NCI-H748 (cell line): ENCODE results near the gene SLC5A3.

ENCODE experiments used
- DNase-seq: peaks from one replicate; lab custom pipeline; 2025; ENCODE audit not compliant: unreplicated experiment; lab: John Stamatoyannopoulos, UW

Gene SLC5A3

DNA sequence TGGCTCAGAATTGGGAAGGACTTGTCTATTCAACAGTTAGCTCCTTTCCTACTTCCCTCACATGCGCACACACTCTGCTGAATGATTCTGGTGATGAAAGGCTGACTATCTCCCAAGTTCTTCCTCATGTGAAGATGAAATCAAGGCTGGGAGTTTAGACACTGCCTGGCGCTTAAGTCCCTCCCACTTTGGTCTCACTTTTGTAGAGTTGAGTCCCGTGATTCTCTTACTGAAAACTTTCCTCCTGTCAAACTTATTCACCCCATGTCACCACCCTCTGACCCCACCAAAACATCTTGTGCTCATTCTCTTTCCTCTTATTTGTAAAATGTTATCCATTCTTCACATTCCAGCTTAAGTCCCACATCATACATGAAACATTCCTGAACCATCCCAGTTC lies 8.4 kb upstream of the SLC5A3 start:
- no peak for DNase-seq

GRCh38 chr21:34071683-34072082 lies 1.7 kb upstream of the SLC5A3 start:
- no peak for DNase-seq

- no peak for DNase-seq
Observed at GRCh38 chr21:34072145-34073031, 990 bp upstream of the SLC5A3 start.

DNA sequence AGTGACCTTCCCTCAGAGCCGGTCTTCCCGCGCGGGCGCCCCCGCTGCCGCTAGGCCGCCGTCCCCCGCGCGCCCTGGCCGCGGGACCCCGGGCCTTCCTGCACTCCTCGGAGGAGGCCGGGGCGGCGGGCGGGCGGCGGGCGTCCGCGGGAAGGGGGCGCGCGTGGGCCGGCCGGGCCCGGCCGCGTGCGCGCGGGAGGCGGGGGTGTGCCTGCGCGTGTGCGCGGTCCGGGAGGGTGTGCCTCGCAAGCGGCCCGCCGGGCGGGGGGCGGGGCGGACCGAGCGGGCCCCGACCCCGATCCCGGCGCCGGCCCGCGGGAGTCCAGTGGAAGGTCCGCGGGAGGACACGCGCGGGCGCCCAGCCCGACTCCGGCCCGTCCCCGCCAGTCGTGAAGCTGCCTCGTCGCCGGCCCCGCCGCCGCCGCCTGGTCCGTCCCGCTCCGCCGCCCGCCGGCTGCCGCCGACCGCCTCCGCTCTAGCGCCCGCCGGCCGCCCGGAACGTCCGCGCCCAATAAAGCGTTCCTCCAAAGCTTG lies 438 bp downstream of the SLC5A3 start:
- peak; percentile 55 for DNase-seq

- peak; percentile 33 for DNase-seq
Observed at GRCh38 chr21:34074283-34075090, 1.1 kb downstream of the SLC5A3 start.

DNA sequence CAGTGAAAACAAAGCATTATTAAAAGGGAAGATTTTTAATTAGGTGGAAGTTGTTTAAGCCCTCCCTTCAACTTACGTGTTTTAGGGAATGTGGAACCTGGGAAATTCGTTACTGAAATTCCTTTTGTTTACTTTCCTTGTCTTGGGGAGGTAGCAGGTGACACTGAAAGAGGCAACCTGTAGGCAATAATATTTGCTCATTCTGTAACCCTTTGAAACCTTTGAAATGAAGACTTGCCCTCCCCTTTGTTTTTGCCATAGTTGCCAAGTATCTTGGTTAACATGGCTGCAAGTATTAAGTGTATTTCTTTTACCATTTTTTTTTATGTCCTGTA lies 1.7 kb downstream of the SLC5A3 start:
- no peak for DNase-seq

DNA sequence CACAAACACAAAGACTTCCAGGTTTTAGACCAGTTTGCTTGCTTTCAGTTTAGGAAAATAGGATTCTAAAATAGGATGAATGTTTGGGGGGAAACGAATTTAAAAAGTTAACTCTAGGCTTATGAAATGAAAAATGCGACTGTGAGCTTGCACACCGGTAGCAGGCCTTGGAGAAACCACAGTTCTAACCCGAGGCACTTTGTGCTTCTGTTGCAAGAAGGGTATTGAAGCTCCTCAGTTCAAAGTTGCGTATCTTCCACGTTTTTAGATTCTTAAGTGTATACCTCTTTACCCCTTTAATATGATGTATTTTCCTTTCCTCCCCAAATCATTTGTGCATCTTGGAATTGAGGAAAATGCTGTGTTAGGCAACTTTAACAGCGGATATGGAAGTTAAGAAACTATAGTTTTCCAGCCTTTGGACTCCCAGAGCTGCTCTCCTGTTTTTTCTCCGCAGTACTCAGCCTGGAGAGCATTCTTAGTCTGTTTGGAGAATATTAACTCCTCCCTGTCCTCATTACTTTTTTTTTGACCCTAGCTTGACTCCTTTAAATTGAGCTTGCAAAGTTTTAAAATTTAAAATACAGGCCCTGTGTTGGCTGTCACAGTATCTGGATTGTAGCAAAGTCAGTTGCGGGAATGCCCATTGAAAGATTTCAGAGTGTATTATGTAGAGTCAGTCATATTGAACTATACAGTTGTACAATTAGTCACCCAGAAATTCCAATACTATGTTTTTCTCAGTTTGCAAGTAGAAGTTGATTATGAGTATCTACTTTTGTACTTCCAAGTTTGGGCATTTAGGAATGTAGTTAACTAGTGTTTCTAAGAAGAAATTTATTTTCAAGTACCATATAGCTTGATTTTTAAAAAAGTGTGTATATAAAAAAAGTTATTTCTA lies 2.6 kb downstream of the SLC5A3 start:
- DNase-seq: no peak

- DNase-seq: no peak
Observed at GRCh38 chr21:34076835-34077234, 3.5 kb downstream of the SLC5A3 start.

DNA sequence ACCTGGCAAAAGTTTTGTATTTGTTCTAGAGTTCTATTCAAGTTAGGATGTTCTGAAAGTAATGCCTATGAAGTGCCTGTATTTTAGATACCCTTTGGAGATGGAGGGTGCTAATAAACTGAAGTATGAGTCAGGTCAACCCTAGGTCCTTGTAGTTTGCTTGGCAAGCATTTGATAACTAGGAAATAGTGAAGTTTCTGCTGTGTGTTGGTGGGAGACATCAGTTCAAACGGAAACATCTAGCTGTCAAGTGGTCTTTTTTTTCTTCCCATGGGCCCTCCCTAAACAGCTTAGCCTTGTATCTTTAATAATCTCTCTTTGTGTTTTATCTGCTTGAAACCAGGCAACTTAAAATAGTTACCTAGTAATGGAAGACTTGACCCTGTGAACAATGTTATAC lies 4.5 kb downstream of the SLC5A3 start:
- DNase-seq: no peak

DNA sequence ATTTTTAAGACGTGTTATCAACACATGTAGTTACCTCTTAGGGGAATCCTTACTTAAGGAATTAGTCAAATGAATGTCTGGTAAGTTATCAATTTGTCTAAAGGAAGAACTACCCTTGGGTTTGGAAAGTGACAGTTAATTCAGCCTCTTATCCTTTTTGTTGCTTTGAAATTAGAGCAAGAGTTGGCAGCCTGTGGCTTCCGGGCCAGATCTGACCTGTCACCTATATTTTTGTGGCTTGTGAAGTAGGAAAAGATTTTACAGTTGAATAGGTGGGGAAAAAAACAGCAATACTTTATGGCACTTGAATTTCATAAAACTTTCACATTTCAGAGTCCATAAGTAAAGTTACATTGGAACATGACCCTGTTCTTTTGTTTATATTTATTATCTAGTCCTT lies 5.5 kb downstream of the SLC5A3 start:
- no peak for DNase-seq

- no peak for DNase-seq
Observed at GRCh38 chr21:34080710-34081109, 7.3 kb downstream of the SLC5A3 start.

DNA sequence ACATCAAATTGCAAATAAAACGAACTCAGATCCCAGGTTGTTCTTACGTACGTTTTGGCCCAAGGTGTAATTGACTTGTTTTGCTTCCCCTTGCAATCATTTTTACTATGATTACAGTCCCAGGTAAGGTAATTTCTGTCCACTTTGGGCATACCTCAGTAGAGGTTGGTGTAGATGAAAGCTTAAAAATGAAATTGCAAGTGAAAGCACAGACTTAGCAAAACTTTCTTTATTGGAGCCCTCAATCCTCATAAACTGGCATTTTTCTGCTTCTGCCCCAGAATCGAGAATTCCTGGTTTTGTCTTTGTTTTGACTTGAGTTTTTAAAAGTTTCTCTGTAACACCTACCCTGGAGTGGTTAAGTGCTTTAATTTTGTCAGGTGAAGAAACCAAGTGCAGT lies 9.4 kb downstream of the SLC5A3 start:
- no peak for DNase-seq

- no peak for DNase-seq
Observed at GRCh38 chr21:34083357-34083756, 10.0 kb downstream of the SLC5A3 start.

GRCh38 chr21:34085129-34085528 lies 11.8 kb downstream of the SLC5A3 start:
- DNase-seq: no peak

- no peak for DNase-seq
Observed at GRCh38 chr21:34086887-34087306, 13.5 kb downstream of the SLC5A3 start.

GRCh38 chr21:34088752-34089151 lies 15.4 kb downstream of the SLC5A3 start:
- no peak for DNase-seq

DNA sequence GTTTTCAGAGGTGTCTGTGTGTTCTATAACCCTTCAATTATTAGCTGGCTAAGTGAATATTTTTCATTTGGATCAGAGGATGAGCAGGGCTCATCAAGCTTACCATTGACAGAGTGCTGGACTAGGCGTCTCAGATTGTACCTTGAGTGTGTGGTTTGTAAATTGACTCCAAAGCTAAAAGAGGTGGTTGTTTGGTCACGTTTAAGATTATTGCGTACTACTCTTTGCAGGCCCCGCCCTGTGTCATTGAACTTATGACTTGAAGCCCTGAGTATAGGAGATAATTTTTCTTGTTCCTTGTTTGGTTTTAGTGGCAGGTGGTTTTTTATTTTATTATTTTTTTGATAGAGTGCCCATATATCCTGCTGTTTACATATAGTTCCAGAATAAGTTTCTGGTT lies 17.7 kb downstream of the SLC5A3 start:
- DNase-seq: peak; percentile 20

DNA sequence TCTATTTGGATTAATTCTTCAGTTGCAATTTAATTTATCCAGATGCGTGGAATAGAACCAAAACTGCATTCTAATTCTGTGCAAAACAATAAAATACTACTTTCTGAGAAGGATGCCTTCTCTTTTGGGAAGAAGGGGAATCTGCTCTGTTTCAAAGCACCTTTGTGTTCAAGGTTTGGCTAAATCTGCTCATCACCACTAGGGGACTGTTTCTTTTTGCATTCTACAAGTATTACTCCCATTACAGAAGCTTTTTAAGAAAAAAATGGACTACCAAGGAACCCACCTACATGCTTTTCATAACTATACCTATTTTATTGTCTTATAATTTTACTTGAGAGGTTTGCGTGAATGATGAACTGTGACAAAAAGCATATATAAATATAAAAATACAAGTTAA lies 18.2 kb downstream of the SLC5A3 start:
- DNase-seq: no peak

DNA sequence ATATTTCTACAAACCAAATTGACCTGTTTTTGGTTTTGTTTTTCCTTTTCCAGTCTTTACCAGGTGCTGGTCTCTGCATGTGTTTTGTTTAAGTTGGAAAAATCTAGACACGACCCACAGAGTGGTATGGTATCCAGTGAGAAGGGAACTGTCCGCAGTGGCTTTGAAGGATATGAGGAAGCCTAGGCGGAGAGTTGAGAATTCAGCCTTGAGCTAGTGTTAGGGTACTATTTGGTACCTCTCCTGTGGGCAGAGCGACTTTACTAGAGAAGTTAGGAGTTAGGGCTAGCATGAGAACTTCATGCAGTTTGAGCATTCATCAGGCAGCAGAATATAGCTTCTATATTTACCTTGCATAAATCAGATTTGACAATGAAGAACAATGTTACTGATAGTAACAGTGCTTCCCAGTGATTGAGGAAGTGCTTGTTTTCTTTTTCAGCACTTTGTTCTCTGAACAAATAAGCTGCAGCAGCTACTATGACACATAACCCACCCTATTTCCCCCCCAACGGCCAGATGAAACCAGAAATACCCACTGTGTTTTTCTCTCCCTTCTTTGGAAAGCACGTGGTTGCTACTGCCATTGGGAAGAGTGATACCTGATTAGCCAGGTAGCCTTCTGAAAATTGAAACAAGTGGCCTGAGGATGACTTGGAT lies 19.0 kb downstream of the SLC5A3 start:
- peak; percentile 39 for DNase-seq

DNA sequence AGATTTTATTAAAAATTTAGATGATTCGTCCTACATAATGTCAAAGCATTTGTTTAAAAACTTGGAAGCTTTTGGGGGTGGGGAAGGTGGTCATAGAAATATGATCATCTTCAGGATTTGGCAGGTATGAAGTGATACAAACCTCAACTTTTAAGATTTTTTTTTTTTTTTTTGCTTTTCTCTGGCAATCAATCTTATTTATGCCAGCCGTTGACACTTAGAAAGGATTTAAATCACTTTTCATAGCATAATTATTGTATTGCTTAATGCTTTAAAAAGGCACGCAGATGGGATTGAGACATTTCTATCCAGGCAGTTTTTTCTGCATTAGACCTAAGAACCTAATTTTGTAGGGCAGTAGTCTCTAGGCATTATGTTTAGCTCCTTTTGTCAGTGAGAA lies 19.7 kb downstream of the SLC5A3 start:
- DNase-seq: no peak

- DNase-seq: no peak
Observed at GRCh38 chr21:34094949-34095348, 21.6 kb downstream of the SLC5A3 start.
